Spinal cord (tissue), 10 donors: Measurements from ENCODE around the gene SPSB4. TPM values are rescaled to one million over a fixed set of nuclear protein-coding genes. Genes with fewer than 3 reads are reported as not detected.

Experiments used
- DNase-seq, 6 donors: peaks; one replicate each; pipeline versions ENCODE4 v3.0.0 to v3.0.0-alpha.2; 2013 to 2015; ENCODE audit warnings: low spot score in 6 of 6, low read depth in 4 of 6
- H3K27ac ChIP-seq: one replicate; pipeline ENCODE4 v1.5.1; 2013; ENCODE audit warnings: low read depth, low read length, control low read depth
- H3K27me3 ChIP-seq: one replicate; pipeline ENCODE4 v1.6.1; 2013; ENCODE audit warnings: low read length; ENCODE audit not compliant: control insufficient read depth, insufficient read depth
- H3K36me3 ChIP-seq: one replicate; pipeline ENCODE4 v1.6.1; 2013; ENCODE audit warnings: low read length; ENCODE audit not compliant: control insufficient read depth, insufficient read depth
- H3K4me1 ChIP-seq: one replicate; pipeline ENCODE4 v1.6.1; 2013; ENCODE audit warnings: low read length; ENCODE audit not compliant: control insufficient read depth, insufficient read depth
- H3K4me3 ChIP-seq: one replicate; pipeline ENCODE4 v1.5.1; 2013; ENCODE audit warnings: low read depth, low read length, control low read depth
- H3K9me3 ChIP-seq: one replicate; pipeline ENCODE4 v1.6.1; 2013; ENCODE audit warnings: low read length; ENCODE audit not compliant: control insufficient read depth, insufficient read depth
- WGBS: methylation state at CpG from one replicate; pipeline ENCODE4 v1.1.5; 2013; ENCODE audit warnings: missing lambda C conversion rate; ENCODE audit not compliant: insufficient coverage; 5-methylcytosine and 5-hydroxymethylcytosine counted together
- polyA plus RNA-seq, 2 donors: library from polyadenylated mRNA; unstranded; fragments of 120-200 nt; gene quantifications; one replicate each; pipeline ENCODE4 v1.2.1, GENCODE V29; 2013; ENCODE audit not compliant: insufficient read length in 2 of 2
- total RNA-seq, 2 donors: library from RNA; depleted of rRNA in 1 of 2; stranded (reverse); fragments of 120-200 nt in 1 of 2; fragments of >200 nt in 1 of 2; gene quantifications; one replicate each; pipeline versions ENCODE4 v1.2.3 to v1.2.4, GENCODE V29; 2013 to 2014
- donor health status: healthy.

The SPSB4 gene
- total and polyA plus RNA-seq, 4 donors = 5.3 to 22.8 (median 14.3) TPM

DNA sequence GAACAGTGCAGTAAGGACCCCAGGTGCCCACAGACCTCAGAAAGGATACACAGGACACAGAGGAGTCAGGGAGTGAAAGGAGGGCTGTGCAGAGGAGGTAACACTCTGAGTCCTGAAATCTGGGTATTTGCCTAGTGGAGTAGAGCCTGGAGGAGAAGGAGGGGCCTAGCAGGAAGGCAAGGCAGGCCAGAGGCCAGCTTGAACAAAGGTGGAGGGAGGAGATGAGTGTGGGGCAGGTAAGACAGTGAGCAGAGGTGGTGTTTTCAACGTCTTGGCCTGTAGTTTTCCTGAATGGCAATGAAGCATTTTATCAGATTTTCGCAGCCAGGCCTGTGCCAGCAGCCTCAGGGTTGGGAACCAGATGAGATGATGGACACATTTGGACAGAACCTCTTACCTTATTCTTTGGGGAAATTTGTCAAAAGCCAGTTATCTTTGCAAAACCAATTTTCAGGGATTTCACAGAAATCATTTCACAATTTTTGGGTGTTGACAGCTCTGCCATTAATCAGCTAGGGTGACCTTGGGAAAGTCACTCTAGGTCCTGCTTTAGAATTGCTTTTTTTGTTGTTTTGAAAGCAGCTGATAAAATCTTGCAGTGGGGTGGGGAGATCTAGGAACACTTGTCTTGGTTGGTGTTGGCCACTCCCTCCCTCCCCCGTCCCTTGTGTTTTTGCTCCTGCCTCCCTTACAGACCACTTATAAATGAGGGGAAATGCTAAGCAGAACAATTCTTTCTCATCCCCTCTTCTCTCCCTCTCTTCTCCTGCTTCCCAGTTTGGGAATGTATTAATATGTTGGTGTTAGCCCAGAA, 38.4 kb downstream of the SPSB4 start:
- Histone ChIP-seq H3K4me1 (peaks cover 57% of the 10 kb centered on the region), H3K9me3 (no peaks in the 10 kb centered on the region), H3K27me3 (no peaks in the 10 kb centered on the region), H3K4me3 (no peak overlapping the region), H3K27ac (no peak overlapping the region), H3K36me3 (peaks cover 2% of the 10 kb centered on the region)
- 69% methylated on average over 2 of the region's 3 CpGs for WGBS
- DNase-seq = no peak

GRCh38 chr3:141091426-141091825, 40.3 kb downstream of the SPSB4 start:
- peak in 2 of 6 donors; percentile 61 to 74 for DNase-seq
- H3K4me1 ChIP-seq = peaks cover 61% of the 10 kb centered on the region
- H3K9me3 ChIP-seq = no peaks in the 10 kb centered on the region
- no peaks in the 10 kb centered on the region for H3K27me3 ChIP-seq
- no peak overlapping the region for H3K27ac ChIP-seq
- no peak overlapping the region for H3K4me3 ChIP-seq
- H3K36me3 ChIP-seq = peaks cover 2% of the 10 kb centered on the region
- 31% methylated on average over 3 of the region's 4 CpGs for WGBS

DNA sequence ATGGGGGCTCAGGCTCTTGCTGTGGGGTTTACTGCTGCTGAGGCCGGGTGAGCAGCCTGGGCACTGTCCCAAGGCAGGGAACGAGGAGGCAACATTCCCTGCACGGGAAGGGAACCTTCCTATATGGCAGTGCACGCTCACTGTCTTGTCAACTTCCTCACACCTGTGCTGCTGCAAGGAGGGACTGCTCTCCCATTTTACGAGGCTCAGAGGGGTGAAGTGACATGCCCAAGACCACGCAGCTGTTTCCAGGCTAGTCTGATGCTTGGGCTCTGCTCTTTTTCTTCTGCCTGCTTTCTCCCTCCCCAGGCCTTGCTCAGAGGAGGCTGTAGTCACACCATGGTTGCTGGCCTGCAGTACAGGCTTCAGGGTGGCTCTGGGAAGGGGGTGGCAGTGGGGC, 41.5 kb downstream of the SPSB4 start:
- Histone ChIP-seq H3K4me3 (no peak overlapping the region), H3K4me1 (peaks cover 59% of the 10 kb centered on the region), H3K36me3 (no peaks in the 10 kb centered on the region), H3K27me3 (no peaks in the 10 kb centered on the region), H3K27ac (no peak overlapping the region), H3K9me3 (no peaks in the 10 kb centered on the region)
- WGBS = 60% methylated on average over 6 of the region's 6 CpGs
- no peak for DNase-seq

DNA sequence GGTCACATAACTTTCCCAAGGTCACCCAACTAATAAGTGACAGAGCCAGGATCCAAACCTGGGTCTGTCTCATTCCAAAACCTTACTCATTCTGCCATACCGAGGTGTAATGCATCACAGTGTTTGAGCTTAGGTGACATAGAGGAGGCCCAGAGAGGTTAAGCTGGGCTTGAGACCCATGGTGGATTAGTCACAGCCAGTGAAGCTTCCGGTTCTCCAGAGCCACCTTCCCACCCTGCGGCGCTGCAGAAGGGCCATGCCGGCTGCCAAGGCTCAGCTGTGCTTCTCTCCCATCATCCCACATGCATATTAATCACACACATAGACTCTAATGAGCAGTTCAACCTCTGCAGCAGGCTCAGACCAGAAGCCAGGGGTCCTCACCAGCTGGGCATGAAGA, 42.2 kb downstream of the SPSB4 start:
- Histone ChIP-seq H3K4me3 (no peak overlapping the region), H3K27me3 (no peaks in the 10 kb centered on the region), H3K36me3 (no peaks in the 10 kb centered on the region), H3K4me1 (peaks cover 55% of the 10 kb centered on the region), H3K27ac (no peak overlapping the region), H3K9me3 (no peaks in the 10 kb centered on the region)
- peak in 1 of 6 donors; percentile 73 for DNase-seq
- whole genome bisulfite sequencing = 35% methylated on average over 4 of the region's 5 CpGs

DNA sequence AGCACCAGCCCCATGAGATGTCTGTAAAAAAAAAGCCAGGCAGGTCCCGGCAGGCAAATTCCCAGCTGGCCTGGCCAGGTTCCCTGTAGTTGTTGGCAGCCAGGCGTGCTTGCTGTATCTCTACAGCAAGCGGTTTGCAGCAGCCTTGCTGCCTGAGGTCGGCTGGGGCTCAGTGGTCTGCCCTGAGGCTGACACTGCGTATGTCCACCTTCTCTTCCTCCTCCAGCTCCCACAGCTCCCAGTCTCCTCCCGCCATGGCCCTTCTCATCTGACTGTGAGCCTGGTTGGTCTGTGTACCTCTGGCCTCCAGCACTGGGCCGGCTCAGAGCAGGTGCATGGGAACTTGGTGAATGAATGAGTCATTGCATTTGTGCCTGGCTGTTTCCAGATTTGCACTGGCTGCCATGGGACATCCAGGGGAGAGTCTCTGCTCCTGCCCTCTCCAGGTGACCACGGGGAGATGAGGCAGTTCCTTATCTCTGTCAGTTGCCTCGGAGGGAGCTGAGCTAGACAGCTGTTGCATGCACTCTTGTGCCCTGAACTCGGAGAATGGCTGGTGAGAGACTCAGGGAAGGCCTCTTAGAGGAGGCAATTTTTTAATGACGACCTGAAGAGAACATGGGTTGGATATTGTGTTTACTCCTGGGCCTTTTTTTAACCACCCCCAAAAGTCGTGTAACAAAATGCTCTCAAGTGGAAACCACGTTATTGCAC, 43.0 kb downstream of the SPSB4 start:
- 24% methylated on average over 10 of the region's 13 CpGs for WGBS
- H3K27me3 ChIP-seq = no peaks in the 10 kb centered on the region
- H3K4me1 ChIP-seq = peaks cover 55% of the 10 kb centered on the region
- no peaks in the 10 kb centered on the region for H3K9me3 ChIP-seq
- peak overlapping the region; percentile 86 for H3K27ac ChIP-seq
- no peak overlapping the region for H3K4me3 ChIP-seq
- peak in 2 of 6 donors; percentile 71 to 84 for DNase-seq
- H3K36me3 ChIP-seq = no peaks in the 10 kb centered on the region

DNA sequence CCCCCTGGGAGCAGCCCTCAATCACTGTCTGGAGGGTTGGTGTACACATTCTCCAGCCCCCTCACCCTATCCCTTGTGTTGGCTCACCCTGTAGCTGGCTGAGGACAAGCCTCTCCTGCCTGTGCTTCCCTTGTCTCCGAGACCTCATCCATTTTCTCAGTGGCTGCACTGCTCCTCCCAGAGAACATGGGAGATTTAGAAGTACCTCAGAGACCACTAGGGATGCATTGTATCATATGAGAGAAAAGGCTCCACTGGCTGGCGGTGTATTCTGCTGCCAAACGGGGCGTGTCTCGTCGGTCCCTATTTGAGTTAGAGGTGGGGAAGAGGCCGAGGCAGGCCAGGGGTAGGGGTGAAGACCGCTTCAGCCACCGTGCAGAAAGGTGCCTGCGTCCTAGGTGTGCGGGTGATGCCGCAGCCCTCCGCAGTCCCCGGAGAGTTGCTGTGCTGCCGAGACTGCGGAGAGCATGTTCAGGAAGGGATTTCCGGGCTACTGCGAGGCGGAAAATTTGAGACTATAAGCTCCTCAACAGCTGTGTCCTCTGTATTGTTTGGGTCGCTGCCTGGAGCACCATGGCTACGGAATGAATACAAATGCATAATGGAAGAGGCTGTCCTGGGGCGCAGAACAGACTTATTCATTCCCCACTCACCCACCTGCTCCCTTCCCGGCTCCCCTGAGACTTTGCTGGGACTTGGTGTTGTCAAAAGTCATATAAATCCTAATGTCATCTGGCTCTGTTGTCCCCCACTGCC, 43.8 kb downstream of the SPSB4 start:
- Histone ChIP-seq H3K27ac (peak overlapping the region; percentile 86), H3K36me3 (no peaks in the 10 kb centered on the region), H3K4me3 (peak overlapping the region; percentile 28), H3K27me3 (no peaks in the 10 kb centered on the region), H3K4me1 (peaks cover 55% of the 10 kb centered on the region), H3K9me3 (no peaks in the 10 kb centered on the region)
- WGBS = 7% methylated on average over 18 of the region's 23 CpGs
- DNase-seq = peak in 5 of 6 donors; percentile 69 to 95 (median 80)

- 29% methylated on average over 1 of the region's 1 CpG for WGBS
- Histone ChIP-seq H3K27ac (peak overlapping the region; percentile 86), H3K4me1 (peaks cover 55% of the 10 kb centered on the region), H3K4me3 (no peak overlapping the region), H3K27me3 (no peaks in the 10 kb centered on the region), H3K9me3 (no peaks in the 10 kb centered on the region), H3K36me3 (no peaks in the 10 kb centered on the region)
- no peak for DNase-seq
Observed at GRCh38 chr3:141095546-141095937, 44.4 kb downstream of the SPSB4 start.

DNA sequence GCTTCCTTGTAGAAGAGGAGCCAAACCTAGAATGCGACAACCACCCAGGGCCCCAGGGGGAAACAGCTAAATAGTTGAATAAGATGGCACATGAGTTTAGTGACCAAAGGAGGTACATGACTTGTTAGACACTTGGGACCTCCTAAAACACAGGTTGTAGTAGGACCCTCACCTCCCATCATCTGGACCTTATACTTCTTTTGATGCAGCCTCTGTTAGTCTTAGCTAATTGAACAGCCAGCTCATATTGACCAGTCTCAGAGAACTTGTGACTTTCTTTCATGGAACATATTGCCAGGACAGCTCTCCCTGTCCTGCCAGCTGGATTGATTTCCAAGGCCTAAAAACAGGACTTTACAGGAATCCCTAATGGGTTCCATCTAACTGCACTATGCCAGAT, 45.0 kb downstream of the SPSB4 start:
- H3K4me1 ChIP-seq = peaks cover 57% of the 10 kb centered on the region
- H3K9me3 ChIP-seq = no peaks in the 10 kb centered on the region

DNA sequence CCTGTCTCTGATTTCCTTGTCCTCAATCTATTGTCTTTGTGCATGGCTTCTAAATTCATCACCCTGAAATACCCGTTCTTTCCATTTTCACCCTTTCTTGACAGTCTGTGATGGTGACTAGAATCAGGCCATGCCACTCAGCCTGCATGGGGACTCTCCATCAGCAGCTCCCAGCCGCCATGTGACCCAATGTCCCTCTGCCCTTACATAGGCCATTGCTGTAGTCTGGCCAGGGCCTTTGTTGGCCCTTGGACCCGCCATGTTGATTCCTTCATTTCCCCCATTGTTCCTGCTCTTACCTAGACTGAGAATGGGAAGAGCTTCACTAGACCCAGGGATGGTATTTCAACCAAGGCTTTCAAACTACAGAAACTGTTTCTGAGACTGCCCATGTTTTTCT, 45.8 kb downstream of the SPSB4 start:
- no peak overlapping the region for H3K27ac ChIP-seq
- H3K4me1 ChIP-seq = peaks cover 51% of the 10 kb centered on the region
- WGBS = 81% methylated on average over 3 of the region's 3 CpGs
- no peaks in the 10 kb centered on the region for H3K27me3 ChIP-seq
- H3K36me3 ChIP-seq = no peaks in the 10 kb centered on the region
- H3K4me3 ChIP-seq = no peak overlapping the region
- no peaks in the 10 kb centered on the region for H3K9me3 ChIP-seq
- no peak for DNase-seq

More for the DNA sequence above, 45.0 kb downstream of the SPSB4 start:
- Histone ChIP-seq H3K36me3 (no peaks in the 10 kb centered on the region), H3K27me3 (no peaks in the 10 kb centered on the region), H3K27ac (no peak overlapping the region), H3K4me3 (no peak overlapping the region)
- no peak for DNase-seq
- no CpG with 5 or more reads among the region's 1 CpG for WGBS
